HuH-7.5 (cell line): ENCODE results near the gene PDE8A.
"Not testable (repeated sequence)": the region's sequence is repeated elsewhere in the genome, so short reads cannot be mapped to it uniquely, and the experiment has no call there.

Experiments
- DNase-seq: peaks from one replicate; pipeline ENCODE4 v3.0.0; 2011; ENCODE audit warnings: low spot score

The PDE8A gene

GRCh38 chr15:84988909-84989644 is 7.4 kb downstream of the PDE8A start:
- no peak for DNase-seq

GRCh38 chr15:84990507-84990906 is 8.9 kb downstream of the PDE8A start:
- DNase-seq: no peak

DNA sequence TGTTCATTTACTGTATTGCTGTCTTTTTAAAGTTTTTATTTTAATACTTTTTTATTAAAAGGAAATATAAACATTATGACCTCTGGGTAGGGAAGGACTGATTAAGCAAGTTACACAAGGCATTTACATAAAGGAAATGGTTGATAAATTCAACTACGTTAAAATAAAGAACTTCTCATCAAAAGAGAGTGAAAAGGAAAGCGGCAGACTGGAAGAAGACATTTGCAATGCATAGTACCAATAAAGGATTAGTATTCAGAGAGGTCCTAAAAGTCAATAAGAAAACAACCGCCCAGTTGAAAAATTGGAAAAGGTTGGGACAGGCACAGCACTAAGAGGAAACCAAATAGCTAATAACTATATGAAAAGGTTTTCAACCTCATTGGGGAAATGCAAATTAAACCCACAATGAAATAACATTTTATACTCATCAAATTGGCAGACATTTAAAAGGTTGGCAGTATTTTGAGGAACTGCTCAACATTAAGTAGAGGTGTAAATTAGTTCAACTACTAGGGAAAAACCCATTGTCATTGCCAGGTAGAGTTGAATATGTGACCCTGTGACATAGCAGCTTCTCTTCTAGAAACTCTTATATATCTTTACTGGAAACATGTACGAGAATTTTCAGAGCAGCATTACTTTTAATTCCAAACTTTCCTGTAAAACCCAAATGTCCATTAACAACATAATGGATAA is 9.5 kb downstream of the PDE8A start:
- DNase-seq: no peak

- no peak for DNase-seq
Observed at GRCh38 chr15:84992157-84992944, 10.7 kb downstream of the PDE8A start.

GRCh38 chr15:84996055-84996454 is 14.4 kb downstream of the PDE8A start:
- no peak for DNase-seq

DNA sequence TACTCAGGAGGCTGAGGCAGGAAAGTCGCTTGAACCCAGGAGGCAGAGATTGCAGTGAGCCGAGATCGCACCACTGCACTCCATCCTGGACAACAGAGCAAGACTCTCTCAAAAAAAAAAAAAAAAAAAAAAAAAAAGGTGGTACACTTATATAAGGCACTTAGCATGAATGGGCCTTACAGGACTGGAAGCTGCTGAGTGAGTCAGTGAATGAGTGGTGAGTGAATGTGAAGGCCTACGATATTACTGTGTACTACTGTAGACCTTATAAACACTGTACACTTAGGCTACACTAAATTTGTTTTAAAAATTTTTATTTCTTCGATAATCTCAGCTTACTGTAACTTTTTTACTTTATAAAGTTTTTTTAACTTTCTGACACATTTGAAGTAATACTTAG is 15.1 kb downstream of the PDE8A start:
- DNase-seq: not testable (repeated sequence)

DNA sequence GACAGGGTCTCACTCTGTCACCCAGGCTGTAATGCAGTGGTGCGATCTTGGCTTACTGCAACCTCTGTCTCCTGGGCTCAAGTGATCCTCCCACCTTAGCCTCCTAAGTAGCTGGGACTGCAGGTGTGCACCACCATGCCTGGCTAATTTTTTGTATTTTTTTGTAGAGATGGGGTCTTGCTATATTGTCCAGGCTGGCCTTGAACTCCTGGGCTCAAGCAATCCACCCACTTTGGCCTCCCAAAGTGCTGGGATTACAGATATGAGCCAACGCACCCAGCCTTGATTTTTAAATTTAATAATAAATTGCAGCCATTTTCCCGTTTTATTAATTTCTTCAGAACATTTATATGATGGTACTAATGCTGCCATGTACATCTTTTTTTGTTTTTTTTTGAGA is 15.6 kb downstream of the PDE8A start:
- not testable (repeated sequence) for DNase-seq

- no peak for DNase-seq
Observed at GRCh38 chr15:85000189-85000864, 18.7 kb downstream of the PDE8A start.

DNA sequence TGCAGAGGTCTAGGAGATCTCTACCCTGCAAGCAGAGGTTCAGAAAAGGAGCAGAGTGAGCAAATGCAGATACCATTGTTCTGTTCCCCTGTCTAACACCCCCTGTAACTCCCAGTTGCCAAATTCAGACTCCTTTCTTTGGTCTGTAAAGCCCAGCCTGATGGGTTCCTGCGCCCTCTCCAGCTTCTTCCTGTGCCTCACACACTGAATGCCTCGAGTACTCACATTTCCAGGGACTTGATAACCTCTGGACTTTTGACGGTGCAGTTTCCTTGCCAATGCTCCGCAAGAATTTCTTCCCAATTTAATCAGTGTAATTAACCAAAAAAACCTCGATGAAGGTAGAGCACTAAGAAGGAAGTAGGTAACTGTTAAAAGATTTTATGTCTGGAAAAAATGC is 19.3 kb downstream of the PDE8A start:
- no peak for DNase-seq

- DNase-seq: no peak
Observed at GRCh38 chr15:85002517-85002916, 20.9 kb downstream of the PDE8A start.

GRCh38 chr15:85003593-85004312 is 22.1 kb downstream of the PDE8A start:
- no peak for DNase-seq

GRCh38 chr15:85004550-85004949 is 22.9 kb downstream of the PDE8A start:
- no peak for DNase-seq

DNA sequence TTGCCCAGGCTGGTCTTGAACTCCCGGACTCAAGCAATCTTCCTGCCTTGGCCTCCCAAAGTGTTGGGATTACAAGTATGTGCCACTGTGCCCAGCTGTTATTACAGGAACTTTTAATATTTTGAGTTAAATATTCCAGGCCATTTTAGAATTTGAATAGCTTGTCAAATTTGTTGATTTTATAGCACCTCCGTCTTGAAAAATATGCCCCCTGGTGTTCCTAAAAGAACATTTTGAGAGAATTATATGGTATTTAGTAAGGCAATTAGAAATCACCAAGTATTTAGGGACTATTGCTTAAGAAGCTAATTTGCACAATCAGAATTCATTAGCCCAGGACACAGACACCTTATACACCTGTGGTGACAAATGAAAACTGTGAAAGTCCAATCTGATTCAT is 23.7 kb downstream of the PDE8A start:
- no peak for DNase-seq

GRCh38 chr15:85005746-85006145 is 24.1 kb downstream of the PDE8A start:
- no peak for DNase-seq

GRCh38 chr15:85006201-85006600 is 24.5 kb downstream of the PDE8A start:
- no peak for DNase-seq

DNA sequence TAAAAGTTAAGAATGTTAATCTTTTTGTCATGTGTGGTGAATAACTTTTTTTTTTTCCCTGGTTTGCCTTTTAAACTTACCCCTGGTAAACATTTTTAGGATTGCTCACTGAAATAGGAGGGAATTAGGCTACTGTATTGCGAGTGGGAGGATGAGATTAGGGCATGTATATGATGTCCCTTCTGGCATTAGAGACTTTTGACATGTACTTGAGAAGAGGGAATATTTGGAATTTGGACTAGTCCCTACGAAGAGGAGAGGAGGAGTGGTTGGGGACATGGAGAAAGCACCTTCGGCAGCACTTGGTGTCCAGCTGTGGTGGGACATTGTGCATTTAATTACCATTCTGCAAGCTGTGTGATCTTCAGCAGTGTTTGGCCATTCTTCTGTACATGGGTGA is 25.0 kb downstream of the PDE8A start:
- DNase-seq: no peak

DNA sequence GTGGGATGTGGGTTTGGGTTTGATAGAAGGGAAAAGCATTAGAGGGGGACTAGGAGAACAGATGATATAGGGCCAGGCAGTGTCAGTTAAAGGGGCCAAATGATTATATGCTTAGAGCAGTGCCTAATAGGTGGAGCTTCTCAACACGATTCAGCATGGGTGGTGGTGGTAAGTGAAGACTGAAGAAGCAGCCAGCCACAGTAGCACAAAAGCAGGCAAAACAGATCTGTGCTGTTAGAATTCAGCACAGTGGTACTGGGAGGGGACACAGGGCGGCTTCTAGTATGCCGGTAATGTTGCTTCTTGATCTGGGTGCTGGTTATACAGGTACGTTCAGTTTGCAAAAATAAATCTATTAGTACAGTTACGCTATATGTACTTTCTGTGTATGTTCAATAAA is 25.5 kb downstream of the PDE8A start:
- DNase-seq: no peak

DNA sequence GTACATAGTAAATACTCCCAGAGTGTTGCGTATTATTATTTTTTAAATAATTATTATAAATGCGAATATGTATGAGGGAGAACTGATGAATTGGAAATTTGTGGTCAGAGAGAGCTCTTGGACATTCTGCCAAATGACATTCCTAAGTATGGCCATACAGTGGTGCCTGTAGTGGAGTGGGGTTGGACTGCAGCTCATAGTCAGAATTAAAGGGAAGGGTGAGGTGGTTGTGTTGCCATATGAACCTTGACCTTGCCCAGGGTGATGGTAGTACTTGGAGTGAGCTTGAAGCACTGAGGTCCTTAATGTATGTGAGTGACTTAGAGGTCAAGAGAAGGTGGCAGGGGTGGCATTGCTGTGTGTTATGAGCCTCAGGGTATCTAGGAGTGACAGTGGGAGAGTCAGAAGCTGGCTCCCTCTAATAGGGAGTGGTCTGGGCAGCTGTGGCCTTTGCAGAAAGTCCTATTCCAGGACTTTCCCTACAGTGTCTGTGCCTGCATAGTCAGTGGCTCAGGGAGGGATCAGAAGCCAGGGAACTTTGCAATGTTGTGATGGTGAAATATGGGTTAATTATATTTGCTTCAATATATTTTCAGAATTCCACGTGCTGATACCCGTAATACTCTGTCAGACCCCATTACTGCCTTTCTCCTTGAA is 26.2 kb downstream of the PDE8A start:
- no peak for DNase-seq

DNA sequence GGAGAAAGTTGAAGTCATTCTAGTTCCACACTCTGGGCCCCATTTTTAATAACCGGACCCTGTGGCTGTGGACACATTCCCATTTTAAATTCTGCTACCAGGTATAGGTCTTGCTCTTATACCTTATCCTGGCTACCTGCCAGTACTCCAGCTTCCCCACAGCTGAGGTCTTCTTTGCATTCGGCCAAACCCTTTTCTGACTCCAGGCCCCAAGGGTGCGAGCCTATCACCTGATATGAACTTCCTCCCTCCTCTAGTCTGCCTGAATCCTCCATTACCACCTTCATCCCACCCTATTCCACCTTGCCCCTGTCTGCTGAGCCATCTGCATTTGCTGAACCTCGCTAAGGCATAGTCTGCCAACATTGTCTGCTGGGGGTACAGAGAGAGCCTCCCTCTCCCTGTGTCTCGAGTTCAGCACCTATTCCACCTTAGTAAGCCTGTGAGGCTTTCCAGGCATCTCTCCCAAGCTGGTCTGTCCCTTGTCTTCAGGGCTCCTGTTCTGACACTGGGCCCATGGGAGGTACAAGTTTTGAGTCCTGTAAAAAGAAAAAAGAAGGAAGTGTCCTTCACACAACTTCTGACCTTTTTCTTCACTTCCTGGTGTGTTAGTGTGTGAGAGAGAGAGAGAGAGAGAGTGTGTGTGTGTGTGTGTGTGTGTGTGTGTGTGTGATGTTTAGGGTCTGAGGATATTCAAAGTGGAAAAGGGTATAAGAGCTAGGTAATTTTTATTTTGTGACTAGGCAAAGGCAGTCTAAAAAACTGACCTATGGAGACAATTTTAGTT is 27.0 kb downstream of the PDE8A start:
- no peak for DNase-seq

DNA sequence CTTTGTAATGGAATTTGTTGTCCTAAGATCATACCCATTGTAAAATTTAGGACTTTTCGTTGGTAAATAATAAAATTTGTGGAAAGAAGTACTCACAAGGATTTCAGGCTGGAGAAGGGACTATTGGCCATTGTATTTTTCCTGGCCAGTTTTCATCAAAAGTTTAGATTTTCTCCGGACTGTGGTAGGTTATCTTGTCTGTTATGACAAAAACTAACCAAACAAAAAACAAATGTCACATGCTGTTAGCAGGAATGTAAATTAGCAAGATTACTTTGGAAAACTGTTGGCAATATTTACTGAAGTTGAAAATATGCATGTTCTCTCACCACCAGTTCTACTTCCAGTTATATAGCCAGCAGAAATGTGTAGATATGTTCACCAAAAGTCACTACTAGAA is 27.8 kb downstream of the PDE8A start:
- DNase-seq: no peak

DNA sequence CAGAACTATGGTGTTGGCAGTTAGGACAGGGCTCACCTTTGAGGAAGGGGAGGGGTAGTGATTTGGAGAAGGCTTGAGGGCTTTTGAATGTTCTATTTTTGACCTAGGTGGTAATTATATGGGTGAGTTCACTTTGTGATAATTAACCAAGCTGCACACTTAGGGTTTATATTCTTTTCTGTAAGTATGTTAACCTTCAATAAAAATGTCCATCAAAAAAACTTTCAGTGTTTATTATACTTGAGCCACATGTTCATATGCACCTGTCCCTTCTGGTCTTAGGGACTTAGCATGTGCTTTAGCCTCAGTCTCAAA is 28.4 kb downstream of the PDE8A start:
- DNase-seq: no peak
